Right lobe of liver (tissue), 6 donors: ENCODE measurements around the gene ITPR2. TPM values are rescaled to one million over a fixed set of nuclear protein-coding genes. Genes with fewer than 3 reads are reported as not detected.

Experiments used
- ATAC-seq, 4 donors: fragments of 200-7000 bp; cut with Tn5 transposase; one replicate each; pipeline ENCODE4 v1.9.1; 2020; ENCODE audit warnings: mild to moderate bottlenecking in 4 of 4, moderate library complexity in 4 of 4
- DNase-seq, 3 donors: peaks; one replicate each; pipeline ENCODE4 v3.0.0-alpha.2; 2020
- H3K27ac ChIP-seq, 3 donors: fragments of 200-600 bp; one replicate each; pipeline ENCODE4 v1.8.0; 2022
- H3K27me3 ChIP-seq, 2 donors: fragments of 200-600 bp; one replicate each; pipeline ENCODE4 v1.8.0; 2022
- H3K36me3 ChIP-seq, 4 donors: fragments of 200-600 bp; sonication (generic) in 1 of 4; one replicate each; pipeline versions ENCODE4 v1.5.1 to v1.8.0; 2017 to 2022; ENCODE audit warnings: control low read depth in 1 of 4
- H3K4me1 ChIP-seq, 4 donors: fragments of 200-600 bp; sonication (generic) in 1 of 4; one replicate each; pipeline versions ENCODE4 v1.5.1 to v1.8.0; 2017 to 2022; ENCODE audit warnings: control low read depth in 1 of 4
- H3K4me3 ChIP-seq, 3 donors: fragments of 200-600 bp; one replicate each; pipeline ENCODE4 v1.8.0; 2022
- H3K9me3 ChIP-seq, 4 donors: fragments of 200-600 bp; sonication (generic) in 1 of 4; one replicate each; pipeline versions ENCODE4 v1.5.1 to v1.8.0; 2017 to 2022; ENCODE audit warnings: control low read depth in 1 of 4
- CTCF ChIP-seq, 4 donors: fragments of 200-600 bp in 3 of 4; fragments of 450-650 bp in 1 of 4; IDR thresholded peaks; one replicate each; pipeline versions ENCODE4 v1.5.1 to v1.8.0; 2016 to 2022; ENCODE audit warnings: antibody characterized with exemption in 4 of 4, mild to moderate bottlenecking in 2 of 4
- POLR2A ChIP-seq: fragments of 450-650 bp; IDR thresholded peaks from one replicate; pipeline ENCODE4 v1.6.1; 2017; ENCODE audit warnings: antibody characterized with exemption, mild to moderate bottlenecking
- WGBS: methylation state at CpG from one replicate; pipeline ENCODE4 v1.1.6; 2018; ENCODE audit warnings: low coverage, low lambda C conversion rate; ENCODE audit not compliant: insufficient coverage; ENCODE audit errors: missing lambda C conversion rate; 5-methylcytosine and 5-hydroxymethylcytosine counted together
- intact Hi-C, 2 donors: fragments of 100-400 bp; cut with DNase I; formaldehyde crosslinking; loops; one replicate each; pipeline versions ENCODE4 v1.11.2 to v1.14.1; 2022
- total RNA-seq, 6 experiments: library from RNA; depleted of rRNA in 2 of 6; stranded (reverse); fragments of >200 nt in 2 of 6; fragmentation: NEBNext Ultra II Directional in 3 of 6; extraction: Animal tissue kit (Norgen Biotek cat#: 25700) in 3 of 6; gene quantifications; one replicate each; pipeline versions ENCODE4 v1.1.0 to v1.2.4, GENCODE V29; 2016 to 2023
- donor health status: DM: no; HTN: yes; CAD: no.
- donor health status: DM: no; HTN: no; CAD: no.
- donor health status: DM: no; HTN: no; CAD: no.
- donor health status: DM: no; HTN: yes; CAD: no.
- donor health status: DM: no; HTN: yes; CAD: no.

Gene ITPR2
- total RNA-seq, 6 experiments from 2014 or later, result 39.3 to 114 (median 57.2) TPM

GRCh38 chr12:26861690-26862089, 28.7 kb upstream of the ITPR2 start:
- Histone ChIP-seq H3K27ac (no peak overlapping the region), H3K36me3 (no peaks in the 10 kb centered on the region), H3K27me3 (no peaks in the 10 kb centered on the region), H3K9me3 (no peaks in the 10 kb centered on the region), H3K4me1 (no peaks in the 10 kb centered on the region), H3K4me3 (no peak overlapping the region)
- no peak for TF ChIP-seq CTCF (IDR thresholded peaks at IDR 0.05)
- no peak for TF ChIP-seq POLR2A
- intact Hi-C loops, result no loop called here
- ATAC-seq (no peak), DNase-seq (no peak)
- 100% methylated on average over 1 of the region's 1 CpG for WGBS

- Histone ChIP-seq H3K36me3 (no peaks in the 10 kb centered on the region), H3K4me1 (peaks cover 0 to 12% (median 0%) of the 10 kb centered on the region in 4 donors), H3K9me3 (no peaks in the 10 kb centered on the region), H3K27ac (no peak overlapping the region), H3K27me3 (no peaks in the 10 kb centered on the region), H3K4me3 (no peak overlapping the region)
- TF ChIP-seq POLR2A (no peak), CTCF (IDR thresholded peaks at IDR 0.05) (no peak)
- intact Hi-C loops, result no loop called here
- WGBS, result 63% methylated on average over 5 of the region's 6 CpGs
- DNase-seq (no peak), ATAC-seq (peak in 2 of 4 donors; percentile 22 to 46)
Observed at GRCh38 chr12:26857465-26858176, 24.6 kb upstream of the ITPR2 start.

GRCh38 chr12:26855337-26855736, 22.3 kb upstream of the ITPR2 start:
- intact Hi-C loops, result no loop called here
- peaks cover 0 to 12% (median 0%) of the 10 kb centered on the region in 4 donors for H3K4me1 ChIP-seq
- no peaks in the 10 kb centered on the region for H3K9me3 ChIP-seq
- no peak overlapping the region for H3K4me3 ChIP-seq
- no peak for ATAC-seq
- TF ChIP-seq POLR2A, result no peak
- no peak for TF ChIP-seq CTCF (IDR thresholded peaks at IDR 0.05)
- H3K27ac ChIP-seq, result no peak overlapping the region
- 52% methylated on average over 1 of the region's 1 CpG for WGBS
- no peak for DNase-seq
- no peaks in the 10 kb centered on the region for H3K36me3 ChIP-seq
- H3K27me3 ChIP-seq, result no peaks in the 10 kb centered on the region

GRCh38 chr12:26854031-26854390, 21.0 kb upstream of the ITPR2 start:
- Histone ChIP-seq H3K4me1 (peaks cover 0 to 12% (median 0%) of the 10 kb centered on the region in 4 donors), H3K27me3 (no peaks in the 10 kb centered on the region), H3K4me3 (no peak overlapping the region), H3K36me3 (no peaks in the 10 kb centered on the region), H3K9me3 (no peaks in the 10 kb centered on the region), H3K27ac (peak overlapping the region in 1 of 3 donors; percentile 52)
- DNase-seq (no peak), ATAC-seq (peak in 1 of 4 donors; percentile 12)
- TF ChIP-seq CTCF (IDR thresholded peaks at IDR 0.05) (no peak), POLR2A (no peak)
- WGBS, result 14% methylated on average over 2 of the region's 2 CpGs
- intact Hi-C loops, result no loop called here
